Astrocyte of the spinal cord (primary cell): ENCODE data around the gene EVI2A.
"Not testable (repeated sequence)": the region's sequence is repeated elsewhere in the genome, so short reads cannot be mapped to it uniquely, and the experiment has no call there.

Experiments
- DNase-seq: peaks from one replicate; pipeline ENCODE4 v3.0.0; 2011; ENCODE audit warnings: low read depth, low spot score
- H3K4me3 ChIP-seq: 2 replicates; pipeline ENCODE4 v1.5.1; 2011; ENCODE audit warnings: low read depth, mild to moderate bottlenecking, low read length, moderate library complexity
- CTCF ChIP-seq: IDR thresholded peaks from 2 replicates; pipeline ENCODE4 v1.5.1; 2012; ENCODE audit warnings: low read depth, mild to moderate bottlenecking, low read length, inconsistent platforms
- in situ Hi-C: cut with HindIII; loops from 2 replicates; pipeline ENCODE4 v1.10.0; 2017; ENCODE audit warnings: low sequenced_read_pairs

Gene EVI2A

DNA sequence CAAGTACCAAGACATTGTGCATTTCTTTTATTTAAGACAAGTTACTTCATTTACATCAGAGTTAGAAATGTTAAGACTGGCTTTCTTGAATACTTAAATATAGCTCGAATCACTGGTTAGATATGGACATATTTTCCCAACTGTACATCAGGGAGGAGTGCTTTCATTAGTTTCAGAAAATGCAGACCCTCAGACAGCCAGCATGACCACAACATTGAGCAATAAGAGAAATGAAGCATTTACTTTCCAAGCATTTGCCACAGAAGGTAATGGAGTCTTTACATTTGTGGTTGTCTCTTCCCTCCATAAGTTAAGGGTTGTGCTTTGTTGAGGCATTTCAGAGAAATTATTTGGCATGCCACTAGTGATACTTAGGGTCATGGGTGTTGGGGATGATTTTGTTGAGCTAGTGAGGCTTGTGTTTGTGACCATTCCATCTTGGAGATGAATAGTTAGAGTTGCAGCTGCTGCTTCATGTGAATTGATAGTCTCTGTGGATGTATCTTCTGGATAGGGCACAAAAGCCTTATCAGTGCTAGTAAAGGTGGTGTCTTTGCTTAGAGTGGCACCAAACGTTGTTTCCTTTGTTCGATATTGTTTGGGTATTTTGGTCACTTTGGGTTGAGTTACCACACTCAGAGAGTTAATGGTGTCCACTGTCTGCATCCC, 26.5 kb downstream of the EVI2A start:
- in situ Hi-C loops, result no loop called here
- TF ChIP-seq CTCF, result no peak

GRCh38 chr17:31294231-31294630, 27.2 kb downstream of the EVI2A start:
- H3K4me3 ChIP-seq, result no peak overlapping the region
- DNase-seq, result no peak
- in situ Hi-C loops, result no loop called here
- no peak for TF ChIP-seq CTCF

More for the DNA sequence above, 26.5 kb downstream of the EVI2A start:
- DNase-seq, result no peak
- no peak overlapping the region for H3K4me3 ChIP-seq

DNA sequence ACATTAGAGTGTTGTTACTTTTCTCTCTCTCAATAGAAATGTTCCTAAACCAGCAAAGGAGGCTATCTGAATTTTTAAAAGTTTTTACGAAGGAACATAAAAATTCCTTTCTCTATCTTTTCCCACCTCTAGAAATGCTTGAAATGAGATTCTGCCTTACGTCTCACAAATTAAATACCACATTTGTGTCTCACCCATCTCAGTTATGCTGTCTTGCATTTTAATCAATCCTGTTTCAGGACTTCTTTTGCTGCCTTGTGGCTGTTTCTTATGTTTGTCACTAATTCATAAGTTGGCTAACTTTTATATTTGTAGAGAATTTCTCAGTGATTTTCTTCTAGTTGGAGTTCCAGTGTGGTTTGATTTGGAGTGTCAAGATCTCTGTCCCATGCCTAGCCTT, 27.8 kb downstream of the EVI2A start:
- in situ Hi-C loops, result no loop called here
- DNase-seq, result no peak
- H3K4me3 ChIP-seq, result no peak overlapping the region
- no peak for TF ChIP-seq CTCF

DNA sequence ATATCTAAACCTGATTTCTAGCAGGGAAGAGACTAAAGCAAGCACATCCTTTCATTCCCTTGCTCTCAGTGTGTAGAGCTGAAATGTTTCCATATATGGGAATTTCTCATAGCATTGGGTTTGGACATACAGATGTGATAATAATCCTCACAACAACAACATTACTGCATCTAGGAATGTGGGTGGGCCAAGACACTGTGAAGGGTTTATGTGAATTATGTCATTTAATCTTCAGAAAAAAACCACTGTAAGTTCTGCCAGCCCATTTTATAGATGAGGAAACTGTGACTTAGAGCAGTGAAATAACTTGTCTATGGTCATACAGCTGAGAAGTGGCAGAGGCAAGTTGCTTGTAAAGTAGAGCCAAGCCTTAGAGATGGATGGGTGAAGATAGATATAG, 29.6 kb downstream of the EVI2A start:
- no peak for DNase-seq
- in situ Hi-C loops, result no loop called here
- TF ChIP-seq CTCF, result no peak
- no peak overlapping the region for H3K4me3 ChIP-seq

GRCh38 chr17:31289790-31290189, 31.6 kb downstream of the EVI2A start:
- in situ Hi-C loops, result no loop called here
- DNase-seq, result no peak
- no peak for TF ChIP-seq CTCF
- H3K4me3 ChIP-seq, result no peak overlapping the region

DNA sequence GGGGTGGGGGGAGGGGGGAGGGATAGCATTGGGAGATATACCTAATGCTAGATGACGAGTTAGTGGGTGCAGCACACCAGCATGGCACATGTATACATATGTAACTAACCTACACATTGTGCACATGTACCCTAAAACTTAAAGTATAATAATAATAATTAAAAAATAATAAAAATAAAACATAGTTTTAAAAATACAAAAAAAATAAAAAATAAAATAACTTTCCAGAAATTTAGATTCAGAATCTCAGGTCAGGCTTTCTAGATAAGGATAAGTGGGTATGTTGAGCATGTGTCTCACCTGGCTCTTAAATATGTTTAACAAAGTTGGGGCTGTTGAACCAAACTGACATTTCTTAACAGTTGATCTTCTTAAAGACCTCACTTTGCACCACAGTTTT, 33.5 kb downstream of the EVI2A start:
- in situ Hi-C loops, H3K4me3 ChIP-seq, DNase-seq: not testable (repeated sequence)

- DNase-seq, result no peak
Measured at GRCh38 chr17:31286587-31286986, 34.8 kb downstream of the EVI2A start.

More at GRCh38 chr17:31286587-31286986, 34.8 kb downstream of the EVI2A start:
- in situ Hi-C loops, result no loop called here
- TF ChIP-seq CTCF, result no peak
- H3K4me3 ChIP-seq, result no peak overlapping the region
